Pancreas (tissue), 10 donors: ENCODE measurements around the gene PNMA8C. TPM values are rescaled to one million over a fixed set of nuclear protein-coding genes. Genes with fewer than 3 reads are reported as not detected.

ENCODE experiments used
- ATAC-seq, 4 donors: fragments of 200-7000 bp; cut with Tn5 transposase; one replicate each; pipeline versions ENCODE4 v1.8.0 to v1.9.1; 2020; ENCODE audit warnings: mild to moderate bottlenecking in 4 of 4, moderate library complexity in 4 of 4
- DNase-seq, 6 donors: peaks; one replicate each; pipeline ENCODE4 v3.0.0-alpha.2; 2020
- FAIRE-seq: peaks from 2 replicates; lab custom pipeline; 2012; peaks lifted over from hg19 to GRCh38; lab: Jason Lieb, UNC
- H3K27ac ChIP-seq, 4 donors: fragments of 200-600 bp; sonication (generic); 1 replicate in 3 of 4; 2 replicates in 1 of 4; pipeline versions ENCODE4 v1.5.0 to v1.8.0; 2020
- H3K27me3 ChIP-seq, 4 donors: fragments of 200-600 bp; one replicate each; pipeline ENCODE4 v1.8.0; 2021
- H3K36me3 ChIP-seq, 3 donors: fragments of 200-600 bp; sonication (generic) in 1 of 3; one replicate each; pipeline versions ENCODE4 v1.5.0 to v1.8.0; 2020 to 2021
- H3K4me1 ChIP-seq, 3 donors: fragments of 200-600 bp; one replicate each; pipeline ENCODE4 v1.8.0; 2021
- H3K4me3 ChIP-seq, 4 donors: fragments of 200-600 bp; sonication (generic) in 2 of 4; one replicate each; pipeline versions ENCODE4 v1.5.0 to v1.8.0; 2020 to 2021
- H3K9me3 ChIP-seq, 4 donors: fragments of 200-600 bp; one replicate each; pipeline ENCODE4 v1.8.0; 2021
- WGBS, 2 donors: extraction: QIAGEN DNeasy Blood & Tissue Kit; methylation state at CpG; one replicate each; pipeline ENCODE4 v1.1.7; 2013; 5-methylcytosine and 5-hydroxymethylcytosine counted together
- intact Hi-C, 3 donors: fragments of 100-400 bp; cut with DNase I; formaldehyde crosslinking; loops; one replicate each; pipeline versions ENCODE4 v1.11.1 to v1.14.2; 2022
- polyA plus RNA-seq, 2 donors: library from polyadenylated mRNA; stranded (reverse); fragments of 200-250 nt; gene quantifications; one replicate each; pipeline ENCODE4 v1.2.3, GENCODE V29; 2013
- total RNA-seq, 6 donors: library from RNA; stranded (reverse); fragmentation: NEBNext Ultra II Directional in 4 of 6; extraction: Animal tissue kit (Norgen Biotek cat#: 25700) in 4 of 6; gene quantifications; one replicate each; pipeline versions ENCODE4 v1.2.1 to v1.2.4, GENCODE V29; 2021 to 2023
- TF ChIP-seq, protein P1 (sequence below), 4 donors: fragments of 200-600 bp; sonication (generic) in 3 of 4; IDR thresholded peaks; one replicate each; pipeline versions ENCODE4 v1.5.0 to v1.8.0; 2021; ENCODE audit warnings: antibody characterized with exemption in 4 of 4
- donor health status: healthy with polysubstance abuse.
- donor health status: DM: no; HTN: no; CAD: no; lungs with moderate emphysema.
- donor health status: DM: no; HTN: no; CAD: no.
- donor health status: control.
- donor health status: control.
- donor health status: Bipolar disorder and iron deficiency.
- donor health status: DM: yes; HTN: yes; CAD: no.
- donor health status: DM: no; HTN: no; CAD: no.
- donor health status: DM: no; HTN: no; CAD: no.
- donor health status: DM: yes; HTN: yes; CAD: no.

Gene PNMA8C
- total and polyA plus RNA-seq, 8 donors: 0.08 to 0.61 (median 0.14) TPM; not detected in 2

DNA sequence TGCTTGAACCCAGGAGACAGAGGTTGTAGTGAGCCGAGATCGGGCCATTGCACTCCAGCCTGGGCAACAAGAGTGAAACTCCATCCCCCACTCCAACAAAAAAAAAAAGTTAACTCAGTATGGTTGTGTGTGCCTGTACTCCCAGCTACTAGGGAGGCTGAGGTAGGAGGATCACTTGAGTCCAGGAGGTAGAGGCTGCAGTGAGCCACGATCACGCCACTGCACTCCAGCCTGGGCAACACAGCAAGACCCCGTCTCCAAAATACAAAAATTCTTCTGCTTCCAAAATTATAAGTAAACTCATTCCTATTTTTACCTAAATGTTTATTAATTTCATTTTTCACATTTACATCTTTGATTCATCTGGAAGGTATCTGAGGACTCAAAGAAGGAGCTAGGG, 28.2 kb upstream of the PNMA8C start:
- TF ChIP-seq, protein P1, sequence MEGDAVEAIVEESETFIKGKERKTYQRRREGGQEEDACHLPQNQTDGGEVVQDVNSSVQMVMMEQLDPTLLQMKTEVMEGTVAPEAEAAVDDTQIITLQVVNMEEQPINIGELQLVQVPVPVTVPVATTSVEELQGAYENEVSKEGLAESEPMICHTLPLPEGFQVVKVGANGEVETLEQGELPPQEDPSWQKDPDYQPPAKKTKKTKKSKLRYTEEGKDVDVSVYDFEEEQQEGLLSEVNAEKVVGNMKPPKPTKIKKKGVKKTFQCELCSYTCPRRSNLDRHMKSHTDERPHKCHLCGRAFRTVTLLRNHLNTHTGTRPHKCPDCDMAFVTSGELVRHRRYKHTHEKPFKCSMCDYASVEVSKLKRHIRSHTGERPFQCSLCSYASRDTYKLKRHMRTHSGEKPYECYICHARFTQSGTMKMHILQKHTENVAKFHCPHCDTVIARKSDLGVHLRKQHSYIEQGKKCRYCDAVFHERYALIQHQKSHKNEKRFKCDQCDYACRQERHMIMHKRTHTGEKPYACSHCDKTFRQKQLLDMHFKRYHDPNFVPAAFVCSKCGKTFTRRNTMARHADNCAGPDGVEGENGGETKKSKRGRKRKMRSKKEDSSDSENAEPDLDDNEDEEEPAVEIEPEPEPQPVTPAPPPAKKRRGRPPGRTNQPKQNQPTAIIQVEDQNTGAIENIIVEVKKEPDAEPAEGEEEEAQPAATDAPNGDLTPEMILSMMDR (IDR thresholded peaks at IDR 0.05): no peak
- H3K4me1 ChIP-seq: no peaks in the 10 kb centered on the region
- no peak for ATAC-seq
- 92 to 94% methylated on average over 5 of the region's 5 CpGs for WGBS, 2 donors
- no peaks in the 10 kb centered on the region for H3K36me3 ChIP-seq
- FAIRE-seq: no peak
- intact Hi-C loops: no loop called here
- no peak overlapping the region for H3K4me3 ChIP-seq
- no peak for DNase-seq
- no peaks in the 10 kb centered on the region for H3K27me3 ChIP-seq
- no peak overlapping the region for H3K27ac ChIP-seq
- H3K9me3 ChIP-seq: no peaks in the 10 kb centered on the region

DNA sequence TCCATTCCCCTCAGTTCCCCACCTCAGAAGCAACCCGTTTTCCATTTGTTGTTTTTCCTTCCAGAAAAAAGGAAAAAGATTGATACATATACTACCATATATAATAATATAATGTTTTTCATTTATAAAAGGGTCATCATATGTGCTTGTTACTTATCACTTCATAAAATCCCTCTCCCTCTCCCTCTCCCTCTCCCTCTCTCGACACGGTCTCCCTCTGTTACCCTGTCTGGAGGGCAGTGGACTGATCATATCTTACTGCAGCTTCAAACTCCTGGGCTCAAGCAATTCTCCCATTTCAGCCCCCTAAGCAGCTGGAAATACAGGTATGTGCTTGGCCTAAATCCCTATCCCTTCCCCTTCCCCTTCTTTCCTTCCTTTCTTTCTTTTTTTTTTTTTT, 25.5 kb upstream of the PNMA8C start:
- Histone ChIP-seq H3K27ac (no peak overlapping the region), H3K36me3 (no peaks in the 10 kb centered on the region), H3K9me3 (no peaks in the 10 kb centered on the region), H3K27me3 (no peaks in the 10 kb centered on the region), H3K4me1 (no peaks in the 10 kb centered on the region), H3K4me3 (no peak overlapping the region)
- FAIRE-seq (no peak), DNase-seq (no peak), ATAC-seq (no peak)
- intact Hi-C loops: no loop called here
- TF ChIP-seq, protein P1 (IDR thresholded peaks at IDR 0.05): no peak
- 54 to 56% methylated on average over 3 of the region's 3 CpGs for WGBS, 2 donors

- WGBS, 2 donors: 72 to 76% methylated on average over 6 of the region's 6 CpGs
- H3K27ac ChIP-seq: no peak overlapping the region
- no peak for DNase-seq
These were observed 24.9 kb upstream of the PNMA8C start for GRCh38 chr19:46453661-46454060.

DNA sequence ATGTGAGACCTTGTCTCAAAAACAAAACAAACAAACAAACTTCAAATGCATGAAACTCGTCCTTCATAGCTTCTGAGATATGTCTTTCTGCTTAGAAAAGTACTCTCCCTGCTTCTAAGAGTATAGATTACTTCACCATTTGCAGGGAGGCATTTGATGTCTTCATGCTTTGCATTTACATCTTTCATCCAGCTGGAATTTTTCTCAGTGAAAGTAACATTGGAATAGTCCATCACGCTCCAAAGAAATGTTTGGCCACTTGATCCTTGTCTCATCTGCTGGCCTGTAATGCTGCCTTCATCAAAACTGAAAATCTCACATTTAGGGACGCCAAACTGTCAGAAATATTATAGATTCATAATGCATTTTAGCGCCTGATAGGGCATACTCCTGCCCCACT, 23.4 kb upstream of the PNMA8C start:
- H3K36me3 ChIP-seq: no peaks in the 10 kb centered on the region
- intact Hi-C loops: no loop called here
- TF ChIP-seq, protein P1 (IDR thresholded peaks at IDR 0.05): no peak
- H3K9me3 ChIP-seq: no peaks in the 10 kb centered on the region
- H3K27ac ChIP-seq: no peak overlapping the region
- no peak overlapping the region for H3K4me3 ChIP-seq
- ATAC-seq: no peak
- 27 to 31% methylated on average over 4 of the region's 4 CpGs for WGBS, 2 donors
- FAIRE-seq: no peak
- no peak for DNase-seq
- H3K4me1 ChIP-seq: no peaks in the 10 kb centered on the region
- H3K27me3 ChIP-seq: no peaks in the 10 kb centered on the region

More at GRCh38 chr19:46453661-46454060, 24.9 kb upstream of the PNMA8C start:
- intact Hi-C loops: no loop called here
- no peak overlapping the region for H3K4me3 ChIP-seq
- TF ChIP-seq, protein P1 (IDR thresholded peaks at IDR 0.05): no peak
- ATAC-seq (no peak), FAIRE-seq (no peak)
- H3K36me3 ChIP-seq: no peaks in the 10 kb centered on the region
- H3K27me3 ChIP-seq: no peaks in the 10 kb centered on the region
- no peaks in the 10 kb centered on the region for H3K9me3 ChIP-seq
- no peaks in the 10 kb centered on the region for H3K4me1 ChIP-seq

GRCh38 chr19:46451352-46451751, 22.6 kb upstream of the PNMA8C start:
- ATAC-seq (peak in 2 of 4 donors; percentile 56 to 81), DNase-seq (no peak), FAIRE-seq (no peak)
- Histone ChIP-seq H3K4me1 (no peaks in the 10 kb centered on the region), H3K4me3 (no peak overlapping the region), H3K27ac (no peak overlapping the region), H3K36me3 (no peaks in the 10 kb centered on the region), H3K27me3 (no peaks in the 10 kb centered on the region), H3K9me3 (no peaks in the 10 kb centered on the region)
- TF ChIP-seq, protein P1 (IDR thresholded peaks at IDR 0.05): no peak
- WGBS, 2 donors: 42 to 46% methylated on average over 6 of the region's 6 CpGs
- intact Hi-C loops: no loop called here
